Measurements from ENCODE around the gene PCCA. TPM values are rescaled to one million over a fixed set of nuclear protein-coding genes. Genes with fewer than 3 reads are reported as not detected.

The PCCA gene
- total and polyA plus RNA-seq, 2 experiments from 2014 or later = 41.9 to 46.6 TPM

GRCh38 chr13:100428986-100429385 lies 340.1 kb downstream of the PCCA start (continued):
- no peak for TF ChIP-seq ZNF462 (CRISPR knock-in tag; IDR thresholded peaks at IDR 0.05)
- TF ChIP-seq EZH2phosphoT487 (IDR thresholded peaks at IDR 0.05; ENCODE audit: unreplicated experiment) = no peak
- TF ChIP-seq POLR2AphosphoS5 (IDR thresholded peaks at IDR 0.05; ENCODE audit: low read depth) = no peak
- no peak for TF ChIP-seq CREB1 (CRISPR knock-in tag; IDR thresholded peaks at IDR 0.05; ENCODE audit: low read depth)
- TF ChIP-seq NANOG (IDR thresholded peaks at IDR 0.05; ENCODE audit: borderline replicate concordance) = no peak
- TF ChIP-seq CTCF (conservative IDR thresholded peaks at IDR 0.05; ENCODE audit: low read depth in 2 of 2) = no peak
- no peak for TF ChIP-seq JUNB (IDR thresholded peaks at IDR 0.05; ENCODE audit: unreplicated experiment)

GRCh38 chr13:100432611-100433010 lies 343.7 kb downstream of the PCCA start:
- no peak overlapping the region for H3K4me3 Mint-ChIP-seq
- Histone ChIP-seq H3K36me3 (ENCODE audit: insufficient read depth) (no peaks in the 10 kb centered on the region), H3K4me2 (no peak overlapping the region), H3K4me3 (no peak overlapping the region), H3F3A (replicated peaks; ENCODE audit: low read depth) (peaks cover 8% of the 10 kb centered on the region; the same call in 1 of the 2 replicates), H3K27me3 (ENCODE audit: insufficient read depth) (no peaks in the 10 kb centered on the region), H2AFZ (no peak overlapping the region), H3K79me2 (replicated peaks; ENCODE audit: insufficient read depth) (no peaks in the 10 kb centered on the region), H3K4me1 (ENCODE audit: insufficient read depth) (peaks cover 8% of the 10 kb centered on the region; the same call in 1 of the 2 replicates), H4K20me1 (replicated peaks; ENCODE audit: insufficient read depth) (no peaks in the 10 kb centered on the region), H3K27ac (ENCODE audit: low read depth) (no peak overlapping the region), H3K9me2 (ENCODE audit: insufficient read depth) (0 out of 2 replicates have a peak, but pooled peaks cover 10% of the 10 kb centered on the region)
- H3K27me3 Mint-ChIP-seq (ENCODE audit: insufficient read depth, low read depth, poor library complexity) = peaks cover 2% of the 10 kb centered on the region
- H3K9me3 Mint-ChIP-seq = no peaks in the 10 kb centered on the region
- H3K27ac Mint-ChIP-seq = no peak overlapping the region
- peaks cover 36% of the 10 kb centered on the region for H3K36me3 Mint-ChIP-seq (ENCODE audit: low read depth)
- no peak for DNase-seq (ENCODE audit: low spot score)
- no peak for ATAC-seq
- peaks cover 3% of the 10 kb centered on the region; the same call in 2 of the 3 replicates for H3K4me1 Mint-ChIP-seq
- TF ChIP-seq ETS1 (IDR thresholded peaks at IDR 0.05) (no peak), EZH2 (IDR thresholded peaks at IDR 0.05; ENCODE audit: low read depth, unreplicated experiment) (no peak), JUNB (IDR thresholded peaks at IDR 0.05; ENCODE audit: unreplicated experiment) (no peak), NANOG (IDR thresholded peaks at IDR 0.05; ENCODE audit: borderline replicate concordance) (no peak), STAT1 (IDR thresholded peaks at IDR 0.05; ENCODE audit: unreplicated experiment) (no peak), CTCF (conservative IDR thresholded peaks at IDR 0.05; ENCODE audit: low read depth in 2 of 2) (no peak), ZNF331 (CRISPR knock-in tag; IDR thresholded peaks at IDR 0.05; ENCODE audit: low read depth) (no peak), CREB1 (CRISPR knock-in tag; IDR thresholded peaks at IDR 0.05; ENCODE audit: low read depth) (no peak)

Measured in GM23338 (cell line).